Hindlimb muscle (tissue), 1 donor: ENCODE data around the gene IL37. TPM values are rescaled to one million over a fixed set of nuclear protein-coding genes. Genes with fewer than 3 reads are reported as not detected.
"Not testable (repeated sequence)": the region's sequence is repeated elsewhere in the genome, so short reads cannot be mapped to it uniquely, and the experiment has no call there.

Source experiments
- DNase-seq: peaks from one replicate; pipeline ENCODE4 v3.0.0-alpha.2; 2013
- polyA plus RNA-seq: library from polyadenylated mRNA; unstranded; fragments of 120-200 nt; gene quantifications from one replicate; pipeline ENCODE4 v1.2.1, GENCODE V29; 2013; ENCODE audit not compliant: insufficient read length

IL37 gene
- polyA plus RNA-seq, 1 donor, result not detected

- DNase-seq, result no peak
Measured at GRCh38 chr2:112891385-112891831, 19.6 kb upstream of the IL37 start.

DNA sequence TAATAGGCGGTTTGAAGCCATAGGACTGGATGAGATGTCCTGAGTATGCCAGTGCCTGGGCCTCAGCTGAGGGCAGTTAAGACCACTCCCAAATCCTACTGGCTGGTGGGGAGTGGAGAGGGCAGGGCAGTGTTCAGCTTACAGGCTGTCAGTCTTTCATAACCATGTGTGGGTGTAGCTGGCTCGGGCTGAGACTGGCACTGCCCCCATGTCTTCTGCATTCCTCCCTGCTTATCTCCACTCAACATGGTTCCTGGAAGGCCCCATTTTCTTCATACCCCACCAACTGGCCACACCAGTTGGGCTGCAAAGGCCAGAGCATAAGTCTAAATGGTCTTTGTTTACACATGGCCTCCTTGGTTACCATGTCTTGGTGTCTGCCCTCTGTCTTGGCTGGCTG lies 17.2 kb upstream of the IL37 start:
- no peak for DNase-seq

- no peak for DNase-seq
Measured at GRCh38 chr2:112896909-112897623, 13.9 kb upstream of the IL37 start.

DNA sequence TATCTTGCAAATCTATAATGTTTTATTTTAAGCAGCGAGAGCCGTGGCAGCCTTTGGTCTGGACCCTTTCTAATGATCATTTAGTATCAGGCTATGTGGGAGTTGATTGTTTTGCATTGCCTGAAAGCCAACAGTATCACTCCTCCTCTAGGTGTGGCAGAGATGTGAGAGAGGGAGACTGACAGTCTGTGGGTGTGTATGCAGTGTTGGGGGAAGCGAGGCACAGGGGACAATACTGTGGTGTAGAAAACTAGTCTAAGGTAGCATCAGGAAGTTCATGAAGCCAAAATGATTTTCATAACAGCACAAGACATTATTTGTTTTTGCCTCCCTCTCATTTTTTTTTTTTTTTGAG lies 13.4 kb upstream of the IL37 start:
- no peak for DNase-seq

- DNase-seq, result not testable (repeated sequence)
Measured at GRCh38 chr2:112901431-112902065, 9.4 kb upstream of the IL37 start.

GRCh38 chr2:112902816-112903215 lies 8.1 kb upstream of the IL37 start:
- no peak for DNase-seq

- DNase-seq, result no peak
Measured at GRCh38 chr2:112904883-112905282, 6.1 kb upstream of the IL37 start.

DNA sequence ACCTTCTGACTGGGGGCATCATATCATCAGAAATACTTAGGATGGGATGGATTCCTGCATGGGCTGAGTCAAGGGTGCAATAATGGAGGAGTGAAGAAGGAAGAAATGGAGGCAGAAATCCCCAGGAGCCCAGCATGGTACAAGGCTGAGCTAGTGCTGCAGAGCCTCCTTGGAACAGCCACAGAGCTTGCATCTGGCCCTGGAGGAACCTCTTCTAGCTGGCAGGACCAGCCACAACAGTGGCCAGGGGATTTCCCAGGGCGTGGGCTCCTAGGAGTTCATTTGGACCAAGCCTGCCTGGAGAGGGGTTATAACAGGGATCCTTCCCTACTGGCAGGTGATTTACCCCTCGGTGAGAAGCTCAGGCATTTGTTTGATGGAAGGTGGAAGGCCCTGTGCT lies 4.7 kb upstream of the IL37 start:
- DNase-seq, result no peak

- no peak for DNase-seq
Measured at GRCh38 chr2:112907001-112907949, 3.7 kb upstream of the IL37 start.

DNA sequence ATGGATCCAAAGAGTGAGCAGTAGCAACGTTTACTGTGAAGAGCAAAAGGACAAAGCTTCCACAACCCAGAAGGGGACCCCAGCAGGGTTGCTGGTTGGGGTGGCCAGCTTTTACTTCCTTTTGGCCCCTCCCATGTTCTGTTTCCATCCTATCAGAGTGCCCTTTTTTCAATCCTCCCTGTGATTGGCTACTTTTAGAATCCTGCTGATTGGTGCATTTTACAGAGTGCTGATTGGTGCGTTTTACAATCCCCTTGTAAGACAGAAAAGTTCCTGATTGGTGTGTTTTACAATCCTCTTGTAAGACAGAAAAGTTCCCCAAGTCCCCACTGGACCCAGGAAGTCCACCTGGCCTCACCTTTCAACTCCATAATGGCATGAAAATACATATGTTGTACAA lies 2.4 kb upstream of the IL37 start:
- DNase-seq, result not testable (repeated sequence)

GRCh38 chr2:112910219-112910618 lies 746 bp upstream of the IL37 start:
- DNase-seq, result no peak

DNA sequence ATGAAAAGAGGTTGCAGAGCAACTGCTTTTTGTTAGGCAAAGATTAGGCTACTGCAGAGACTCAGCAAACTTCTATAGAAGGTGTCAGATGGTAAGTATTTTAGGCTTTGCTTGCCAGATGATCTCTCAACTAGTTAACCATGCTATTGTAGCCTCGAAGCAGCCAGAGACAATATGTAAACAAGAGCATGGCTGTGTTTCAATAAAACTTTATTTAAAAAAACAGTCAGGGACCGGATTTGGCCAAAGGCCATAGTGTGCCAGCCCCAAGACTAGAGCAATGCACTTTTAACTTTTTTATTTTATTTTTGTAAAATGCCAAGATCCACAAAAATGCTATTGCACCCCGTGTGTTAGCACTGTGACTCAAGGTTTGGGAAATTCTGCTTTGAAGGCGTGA lies 1.4 kb downstream of the IL37 start:
- DNase-seq, result no peak

DNA sequence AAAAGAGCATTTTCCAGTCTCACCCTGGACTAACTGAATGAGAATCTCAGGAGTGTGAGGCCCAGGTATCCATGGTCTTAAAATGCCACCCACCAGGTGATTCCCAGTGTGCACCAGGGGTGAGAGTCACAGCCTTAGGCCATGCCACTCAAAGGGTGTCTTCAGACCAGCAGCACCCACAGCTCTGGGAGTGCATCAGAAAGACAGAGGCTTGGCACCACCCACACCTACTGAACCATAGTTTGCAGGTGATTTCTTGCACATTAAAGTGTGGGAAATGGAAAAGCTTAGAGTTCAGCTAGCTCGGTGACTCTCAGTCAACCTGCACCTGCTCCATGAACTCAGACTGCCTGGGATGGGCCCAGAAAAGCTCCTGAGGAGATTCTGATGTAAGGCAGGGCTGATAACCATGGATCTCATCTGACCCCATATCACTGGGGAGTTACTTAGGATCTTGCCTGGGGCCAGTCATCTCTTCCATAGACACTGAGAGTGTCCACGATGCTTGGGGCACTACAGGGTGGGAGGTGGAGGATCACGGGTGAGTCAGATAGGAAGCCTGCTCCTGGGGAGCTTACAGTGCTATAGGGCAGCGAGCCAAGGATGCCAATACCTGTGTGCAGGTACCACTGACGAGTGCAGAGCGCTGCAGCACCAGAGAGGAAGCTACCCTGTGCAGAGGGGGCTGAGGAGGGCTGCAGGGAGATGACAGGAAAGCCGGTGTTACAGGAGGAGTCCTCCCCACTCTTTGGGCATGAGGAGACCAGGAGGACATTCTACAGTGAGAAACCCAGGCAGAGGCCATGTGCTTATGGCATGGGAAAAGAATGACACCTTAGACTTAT lies 4.6 kb downstream of the IL37 start:
- DNase-seq, result no peak

- no peak for DNase-seq
Measured at GRCh38 chr2:112916145-112916571, 5.2 kb downstream of the IL37 start.

DNA sequence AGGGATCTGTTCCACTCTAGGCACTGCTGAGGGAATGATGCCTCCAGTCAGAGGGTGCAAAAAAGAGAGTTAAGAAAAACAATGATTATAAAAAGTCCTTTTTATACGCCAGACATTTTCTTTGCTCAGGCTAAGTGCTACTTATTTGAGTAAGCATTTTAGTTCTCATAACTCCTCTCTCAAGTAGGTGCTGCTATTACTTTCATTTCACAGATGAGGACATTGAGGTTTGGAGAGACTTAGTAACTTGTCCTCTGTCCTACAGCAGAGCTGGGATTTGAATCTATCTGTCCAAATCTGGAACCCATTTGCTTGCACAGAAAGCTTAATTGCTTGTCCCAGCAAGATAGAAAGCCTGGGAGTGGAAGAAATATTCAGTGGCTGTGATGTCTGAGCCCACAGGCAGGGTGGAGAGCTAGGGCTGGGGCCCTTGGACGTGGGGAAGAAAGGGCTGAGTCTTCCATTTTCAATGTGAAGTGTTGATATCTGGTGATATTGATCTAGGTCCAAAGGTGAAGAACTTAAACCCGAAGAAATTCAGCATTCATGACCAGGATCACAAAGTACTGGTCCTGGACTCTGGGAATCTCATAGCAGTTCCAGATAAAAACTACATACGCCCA lies 5.8 kb downstream of the IL37 start:
- no peak for DNase-seq

GRCh38 chr2:112917856-112918255 lies 6.9 kb downstream of the IL37 start:
- DNase-seq, result no peak

DNA sequence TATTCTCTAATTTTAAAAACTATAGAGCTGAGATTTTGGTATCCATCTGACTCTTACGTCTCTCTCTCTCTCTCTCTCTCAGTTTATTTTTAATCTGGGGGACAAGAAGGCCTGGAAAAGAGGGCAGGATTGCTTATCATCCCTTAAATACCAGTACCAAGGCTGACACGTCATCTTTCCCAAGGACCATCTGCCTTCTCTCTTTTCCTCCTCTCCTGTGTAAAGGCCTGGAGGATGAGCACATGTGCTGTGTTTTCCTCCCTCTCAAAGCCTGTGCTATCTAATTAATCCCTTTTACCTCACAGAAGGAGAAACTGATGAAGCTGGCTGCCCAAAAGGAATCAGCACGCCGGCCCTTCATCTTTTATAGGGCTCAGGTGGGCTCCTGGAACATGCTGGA lies 7.3 kb downstream of the IL37 start:
- no peak for DNase-seq

DNA sequence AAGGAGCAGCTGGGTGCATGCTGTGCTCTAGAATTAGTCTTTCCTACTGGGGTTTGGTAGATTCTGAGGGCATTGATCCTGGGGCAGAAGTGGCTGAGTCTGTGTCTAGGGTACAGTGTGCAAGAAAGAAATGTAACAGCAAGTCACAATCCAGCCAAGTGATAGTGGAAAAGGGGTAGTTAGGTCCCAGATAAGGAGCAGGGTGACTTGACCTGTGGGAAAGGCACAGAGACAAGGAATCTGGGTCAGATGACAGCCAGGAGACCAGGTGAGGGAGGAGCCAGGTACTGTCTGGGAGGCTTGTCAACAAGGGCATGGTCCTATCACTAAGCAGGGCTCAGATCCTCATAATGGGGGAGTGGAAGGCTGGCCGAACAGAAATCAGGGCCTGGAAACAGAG lies 8.1 kb downstream of the IL37 start:
- no peak for DNase-seq

DNA sequence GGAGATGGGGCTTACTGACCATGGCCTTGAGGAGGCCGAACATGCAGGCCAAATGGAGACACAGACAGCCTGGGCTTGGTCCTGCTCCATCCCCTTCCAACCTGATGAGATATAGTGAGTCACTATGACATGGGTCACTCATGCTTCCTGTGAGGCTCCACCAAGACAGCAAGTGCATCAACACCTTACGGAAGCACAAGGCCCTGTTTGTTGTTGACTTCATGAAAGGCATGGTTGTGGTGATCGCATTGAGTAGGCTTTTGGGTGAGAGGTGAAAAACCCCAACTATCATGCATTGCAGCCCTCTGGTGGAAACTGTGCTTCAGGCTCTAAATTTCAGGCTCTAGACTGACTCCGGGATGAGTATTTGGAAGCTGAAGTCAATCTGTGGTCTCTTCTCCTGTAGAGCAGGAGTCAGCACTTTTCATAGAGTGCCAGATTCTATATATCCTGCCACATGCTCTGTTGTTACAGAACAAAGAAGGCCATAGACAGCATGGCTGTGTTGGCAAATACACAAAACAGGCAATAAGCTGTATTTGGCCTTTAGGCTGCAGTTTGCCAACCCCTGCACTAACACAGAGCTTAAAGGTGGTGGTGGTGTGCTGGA lies 10.1 kb downstream of the IL37 start:
- DNase-seq, result no peak

DNA sequence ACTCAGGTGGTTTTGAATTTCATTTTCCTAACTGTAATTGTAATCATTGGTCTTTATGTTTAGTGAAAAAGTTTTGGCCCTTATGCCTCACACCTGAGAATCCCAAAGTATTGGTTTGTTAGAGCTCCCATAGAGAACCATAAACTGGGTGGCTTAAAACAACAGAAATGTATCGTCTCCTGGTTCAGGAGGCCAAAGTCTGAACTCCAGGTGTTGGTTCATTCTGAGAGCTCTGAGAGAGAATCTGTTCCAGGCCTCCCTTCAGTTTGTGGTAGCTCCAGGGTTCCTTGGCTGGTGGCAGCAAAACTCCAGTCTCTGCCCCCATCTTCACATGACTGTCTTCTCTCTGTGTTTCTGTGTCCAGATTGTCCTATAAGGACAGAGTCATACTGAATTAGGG lies 11.0 kb downstream of the IL37 start:
- no peak for DNase-seq

DNA sequence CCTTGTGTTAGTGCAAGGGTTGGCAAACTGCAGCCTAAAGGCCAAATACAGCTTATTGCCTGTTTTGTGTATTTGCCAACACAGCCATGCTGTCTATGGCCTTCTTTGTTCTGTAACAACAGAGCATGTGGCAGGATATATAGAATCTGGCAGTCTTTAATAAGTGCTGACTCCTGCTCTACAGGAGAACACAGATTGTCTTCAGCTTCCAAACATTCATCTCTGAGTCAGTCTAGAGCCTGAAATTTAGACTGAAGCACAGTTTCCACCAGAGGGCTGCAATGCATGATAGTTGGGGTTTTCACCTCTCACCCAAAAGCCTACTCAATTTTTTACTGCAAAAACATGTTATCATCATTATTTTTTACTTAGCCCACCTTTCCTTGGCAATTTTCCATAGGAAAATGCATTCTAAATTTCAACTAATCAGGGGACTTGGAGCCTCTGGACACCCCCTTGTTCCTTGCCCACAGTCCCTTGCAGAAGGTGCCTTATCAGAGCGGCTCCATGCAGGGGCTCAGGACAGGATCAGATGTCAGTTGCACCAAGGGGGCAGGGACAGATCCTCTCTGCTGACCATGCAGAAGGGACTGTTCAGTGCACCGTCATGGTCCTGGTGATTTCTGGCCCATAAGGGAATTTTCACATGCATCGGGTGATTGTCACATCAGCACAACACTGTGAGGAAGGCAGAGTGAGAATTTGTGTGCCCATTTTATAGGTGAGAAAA lies 12.4 kb downstream of the IL37 start:
- DNase-seq, result no peak
